TTC549 (cell line): ENCODE data around the gene MYO7B.
"Not testable (repeated sequence)": the region's sequence is repeated elsewhere in the genome, so short reads cannot be mapped to it uniquely, and the experiment has no call there.

Source experiments
- FAIRE-seq: peaks from 2 replicates; lab custom pipeline; 2012; peaks lifted over from hg19 to GRCh38; lab: Jason Lieb, UNC

Gene MYO7B

DNA sequence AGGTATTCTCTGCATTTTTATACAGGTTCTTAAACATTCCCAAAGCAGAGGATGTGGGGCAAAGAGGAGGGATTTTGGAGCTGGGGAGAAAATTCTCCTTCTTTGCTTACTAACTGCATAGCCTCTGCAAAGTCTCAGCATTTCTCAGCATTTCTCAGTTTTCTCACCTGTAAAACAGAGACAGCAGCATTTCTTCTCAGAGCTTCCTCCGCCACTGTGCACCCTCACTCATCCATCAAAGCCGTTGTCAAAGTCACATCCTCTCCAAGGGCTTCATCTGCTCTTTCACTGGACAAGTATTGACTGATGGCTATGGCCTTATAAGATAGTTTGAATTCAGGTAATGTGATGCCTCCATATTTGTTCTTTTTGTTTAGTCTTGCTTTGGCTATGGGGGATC lies 17.4 kb downstream of the MYO7B start:
- no peak for FAIRE-seq

DNA sequence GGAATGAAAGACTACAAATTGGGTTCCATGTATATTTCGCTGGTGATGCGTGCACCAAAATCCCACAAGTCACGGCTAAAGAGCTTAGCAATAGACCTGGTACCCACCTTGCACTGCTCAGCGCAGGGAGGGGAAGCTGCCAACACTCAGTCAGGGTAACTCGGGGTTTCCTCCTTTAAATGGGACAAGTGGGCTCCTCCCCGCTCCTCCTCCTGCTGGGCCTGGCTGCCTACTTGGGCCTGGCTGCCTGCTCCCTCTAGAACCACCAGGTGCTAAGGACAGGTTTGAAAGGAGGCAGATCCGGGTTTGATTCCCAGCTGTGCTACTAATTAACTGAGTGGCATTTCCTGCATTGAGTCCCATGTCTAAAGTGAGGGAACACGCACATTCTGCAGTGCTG lies 23.4 kb downstream of the MYO7B start:
- FAIRE-seq: no peak

DNA sequence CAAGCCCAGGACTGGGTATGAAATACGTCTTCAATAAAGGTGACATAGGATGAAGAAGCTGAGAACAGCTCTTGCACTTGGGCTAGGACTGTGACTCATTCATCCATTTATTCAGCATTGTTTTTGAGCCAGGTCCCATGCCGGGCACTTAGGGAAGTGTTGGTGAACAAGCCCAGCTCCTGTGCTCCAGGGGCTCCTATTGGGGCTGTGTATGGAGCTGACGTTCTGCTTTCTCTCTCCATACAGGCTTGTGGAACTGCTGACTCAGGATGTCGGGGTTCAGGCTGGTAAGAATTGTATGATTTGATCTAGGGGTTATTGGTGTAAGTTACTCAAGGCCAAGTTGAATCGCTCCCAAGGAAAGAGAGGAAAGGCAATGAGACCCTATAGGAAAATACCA lies 24.0 kb downstream of the MYO7B start:
- no peak for FAIRE-seq

- no peak for FAIRE-seq
Measured at GRCh38 chr2:127560201-127560930, 24.9 kb downstream of the MYO7B start.

- no peak for FAIRE-seq
Measured at GRCh38 chr2:127560931-127561280, 25.4 kb downstream of the MYO7B start.

- no peak for FAIRE-seq
Measured at GRCh38 chr2:127561371-127561770, 25.9 kb downstream of the MYO7B start.

- no peak for FAIRE-seq
Measured at GRCh38 chr2:127562936-127563335, 27.5 kb downstream of the MYO7B start.

- FAIRE-seq: no peak
Measured at GRCh38 chr2:127563458-127564428, 28.3 kb downstream of the MYO7B start.

DNA sequence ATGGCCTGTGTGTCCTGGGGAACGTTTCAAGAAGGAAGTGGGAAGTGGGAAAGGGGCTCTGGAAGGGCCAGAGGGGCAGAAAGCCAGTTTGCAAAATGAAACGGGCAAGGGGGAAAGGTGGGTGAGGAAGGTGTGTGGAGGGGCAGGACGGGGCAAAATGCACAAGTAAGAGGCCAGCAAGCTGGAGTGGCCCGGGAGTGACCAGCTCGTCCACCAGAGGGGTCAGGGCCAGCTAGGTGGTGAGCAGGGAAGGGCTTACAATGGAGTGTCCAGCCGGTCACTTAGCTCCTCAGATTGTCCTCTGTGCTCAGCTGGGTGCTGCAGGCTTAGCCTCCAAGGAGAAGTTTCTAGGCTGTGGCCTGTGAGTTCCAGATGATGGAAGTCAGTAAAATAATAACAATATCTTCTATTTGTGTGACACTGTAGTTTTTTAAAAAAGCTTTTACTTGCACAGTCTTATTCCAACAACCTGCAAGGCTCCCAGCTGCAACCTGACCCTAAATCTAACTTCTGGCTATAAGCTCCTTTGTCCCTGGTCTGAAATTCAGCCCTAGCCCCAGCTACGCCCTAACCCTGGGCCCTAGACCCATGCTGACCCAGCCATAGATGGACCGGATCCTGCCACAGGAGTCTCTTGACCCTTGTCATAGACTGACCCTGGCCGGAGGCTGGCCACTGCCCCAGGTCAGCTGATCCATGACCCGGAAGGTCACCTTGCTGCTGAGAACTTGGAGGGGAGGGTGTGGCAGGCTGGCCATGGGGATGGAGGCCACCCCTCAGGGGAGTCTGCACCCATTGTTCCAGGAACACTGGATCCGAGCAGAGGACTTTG lies 29.2 kb downstream of the MYO7B start:
- FAIRE-seq: no peak

- no peak for FAIRE-seq
Measured at GRCh38 chr2:127565261-127566138, 30.0 kb downstream of the MYO7B start.

- FAIRE-seq: no peak
Measured at GRCh38 chr2:127566139-127566417, 30.6 kb downstream of the MYO7B start.

DNA sequence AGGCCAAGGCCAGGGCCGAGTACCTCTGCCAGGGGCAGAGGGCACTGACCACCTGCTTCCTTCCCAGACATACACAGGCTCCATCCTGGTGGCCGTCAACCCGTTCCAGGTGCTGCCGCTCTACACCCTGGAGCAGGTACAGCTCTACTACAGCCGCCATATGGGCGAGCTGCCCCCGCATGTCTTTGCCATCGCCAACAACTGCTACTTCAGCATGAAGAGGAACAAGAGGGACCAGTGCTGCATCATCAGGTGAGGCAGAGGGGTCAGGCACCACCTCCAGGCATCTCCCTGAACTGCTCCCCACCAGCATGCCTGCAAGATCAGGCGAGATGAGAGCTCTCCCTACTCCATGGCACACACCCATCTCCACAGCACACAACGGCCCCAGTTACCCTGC lies 31.1 kb downstream of the MYO7B start:
- no peak for FAIRE-seq

GRCh38 chr2:127567351-127567854 lies 31.9 kb downstream of the MYO7B start:
- no peak for FAIRE-seq

GRCh38 chr2:127568128-127568527 lies 32.6 kb downstream of the MYO7B start:
- FAIRE-seq: no peak

- FAIRE-seq: no peak
Measured at GRCh38 chr2:127569666-127570065, 34.2 kb downstream of the MYO7B start.

DNA sequence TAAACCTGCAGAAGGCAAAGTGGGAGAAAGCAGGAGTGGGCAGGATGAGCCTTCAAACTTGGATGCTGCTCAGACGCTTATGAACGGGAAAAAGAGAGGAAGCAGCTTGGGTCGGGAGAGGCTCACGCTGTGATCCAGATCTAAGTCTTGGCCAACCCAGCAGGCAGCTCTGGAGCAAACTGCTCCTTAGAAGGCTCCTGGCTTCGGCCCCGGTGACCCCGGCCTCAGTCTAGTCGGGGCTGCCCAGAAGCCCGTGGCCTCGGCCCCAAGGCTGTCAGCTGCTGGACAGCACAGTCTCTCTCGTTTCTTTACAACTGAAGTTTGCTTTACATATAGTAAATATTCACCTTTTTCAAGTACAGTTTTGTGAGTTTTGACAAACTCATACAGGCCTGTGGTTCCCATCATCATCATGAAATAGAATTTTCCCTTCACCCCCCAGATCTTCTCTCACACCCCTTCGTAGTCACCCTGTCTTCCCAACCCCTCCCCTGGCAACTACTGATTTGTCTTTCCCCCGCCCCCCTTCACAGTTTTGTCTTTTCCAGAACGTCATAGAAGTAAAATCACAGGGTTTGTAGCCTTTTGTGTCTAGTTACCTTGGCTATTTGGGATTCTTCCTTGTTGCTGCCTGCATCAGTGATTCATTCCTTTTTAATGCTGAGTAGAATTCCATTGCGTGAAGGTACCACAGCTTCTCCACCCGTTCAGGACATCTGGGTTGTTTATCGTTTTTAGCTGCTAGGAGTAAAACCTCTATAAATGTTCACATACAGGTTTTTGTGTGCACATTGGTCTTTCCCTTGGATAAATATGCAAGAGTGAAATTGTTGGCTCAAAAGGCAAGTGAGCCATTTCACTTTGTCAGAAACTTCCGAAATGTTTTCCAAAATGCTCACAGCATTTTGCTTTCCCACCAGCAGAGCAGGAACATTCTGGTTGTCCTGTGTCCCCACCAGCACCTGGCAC lies 35.1 kb downstream of the MYO7B start:
- FAIRE-seq: no peak

GRCh38 chr2:127572352-127572751 lies 36.9 kb downstream of the MYO7B start:
- not testable (repeated sequence) for FAIRE-seq

DNA sequence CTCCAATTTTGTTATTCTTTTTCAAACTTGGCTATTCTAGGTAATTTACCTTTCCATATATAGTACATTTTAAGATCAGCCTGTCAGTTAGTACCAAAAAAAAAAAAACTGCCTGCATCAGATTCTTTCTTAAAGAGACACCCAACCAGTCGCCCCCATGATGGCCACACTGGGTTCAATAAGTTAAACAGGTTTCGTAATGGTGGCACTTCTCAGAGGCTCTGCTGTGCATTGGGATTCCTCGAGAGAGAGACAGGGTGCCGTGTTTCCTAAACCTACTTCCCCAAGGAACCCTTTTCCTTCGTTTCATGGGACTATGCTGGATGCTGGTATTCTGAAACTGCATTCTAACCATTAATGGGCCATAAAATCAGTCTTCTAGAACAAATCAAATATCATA lies 37.4 kb downstream of the MYO7B start:
- no peak for FAIRE-seq

- FAIRE-seq: no peak
Measured at GRCh38 chr2:127573298-127573697, 37.8 kb downstream of the MYO7B start.

DNA sequence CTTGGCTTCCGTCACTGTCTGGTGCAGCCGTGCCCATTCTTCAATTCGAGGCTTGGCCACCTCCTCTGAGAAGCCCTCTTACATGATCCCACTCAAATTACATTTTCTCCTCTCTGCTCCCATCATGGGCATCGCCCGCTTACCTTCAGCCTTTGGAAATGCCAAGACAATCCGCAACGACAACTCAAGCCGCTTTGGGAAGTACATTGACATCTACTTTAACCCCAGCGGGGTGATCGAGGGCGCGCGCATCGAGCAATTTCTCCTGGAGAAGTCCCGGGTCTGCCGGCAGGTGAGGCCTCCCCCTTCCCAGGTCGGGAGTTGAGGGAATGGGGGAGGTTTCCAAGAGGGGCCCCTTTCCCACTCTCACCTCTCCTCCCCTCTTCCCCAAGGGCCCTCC lies 38.3 kb downstream of the MYO7B start:
- FAIRE-seq: no peak
